NCI-H1694 (cell line): ENCODE results near the gene PARD3.

Experiments used
- DNase-seq: peaks from one replicate; lab custom pipeline; 2025; lab: John Stamatoyannopoulos, UW

The PARD3 gene

DNA sequence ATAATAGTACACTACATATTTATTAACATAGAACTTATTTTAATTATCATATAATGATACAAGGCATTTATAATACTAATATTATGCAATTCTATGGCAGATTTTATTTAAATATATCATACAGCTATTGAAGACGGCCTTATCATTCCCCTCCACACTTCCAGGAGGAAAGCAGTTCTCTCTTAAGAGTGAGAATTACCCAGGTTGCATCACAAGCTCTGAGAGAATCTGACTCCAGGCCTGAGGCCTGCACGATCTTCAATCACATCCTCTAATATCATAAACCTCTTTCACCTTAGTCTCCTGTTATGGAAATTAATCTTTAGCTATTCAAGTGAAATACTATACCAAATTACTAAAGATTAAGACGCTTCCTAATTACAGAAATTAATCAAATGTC is 564.4 kb downstream of the PARD3 start:
- DNase-seq = no peak

DNA sequence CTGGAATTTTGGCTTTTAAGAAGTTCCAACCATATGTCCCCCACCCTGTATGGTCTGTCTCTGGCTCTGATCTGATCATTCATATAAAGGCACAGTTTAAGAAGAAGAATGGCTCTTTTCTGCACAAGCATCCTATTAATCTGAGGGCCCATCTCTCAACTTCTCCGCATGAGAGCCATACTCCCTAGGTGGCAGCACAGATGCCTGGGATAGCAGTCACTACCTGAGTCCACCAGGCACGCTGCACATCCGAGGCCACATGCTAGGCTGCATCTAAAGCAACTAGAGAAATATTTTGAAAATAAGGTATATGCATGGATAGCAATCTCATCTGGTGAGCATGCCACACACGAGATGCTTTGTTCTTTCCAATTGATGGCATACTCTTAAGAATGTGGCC is 565.5 kb downstream of the PARD3 start:
- DNase-seq = peak; percentile 7

DNA sequence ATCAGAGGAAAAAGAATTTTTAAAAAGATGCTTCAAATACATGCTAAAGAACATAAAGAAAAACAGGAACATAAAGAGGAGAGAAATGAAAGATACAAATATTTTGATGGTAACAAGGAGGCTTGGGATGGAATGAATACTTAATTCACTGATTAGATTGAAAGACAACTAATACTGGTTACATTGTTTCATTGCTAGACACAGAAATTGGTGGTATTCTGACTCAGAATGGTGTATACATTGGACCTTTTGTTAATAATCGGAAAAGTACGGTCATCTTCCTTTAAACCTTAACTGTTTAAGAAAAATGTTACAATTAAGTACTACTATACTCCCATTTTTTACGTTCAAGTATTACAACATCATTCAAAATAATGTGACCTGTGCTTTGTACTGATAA is 567.5 kb downstream of the PARD3 start:
- DNase-seq = no peak

GRCh38 chr10:34244756-34245484 is 570.2 kb downstream of the PARD3 start:
- no peak for DNase-seq

- no peak for DNase-seq
Observed at GRCh38 chr10:34241226-34242000, 573.7 kb downstream of the PARD3 start.

DNA sequence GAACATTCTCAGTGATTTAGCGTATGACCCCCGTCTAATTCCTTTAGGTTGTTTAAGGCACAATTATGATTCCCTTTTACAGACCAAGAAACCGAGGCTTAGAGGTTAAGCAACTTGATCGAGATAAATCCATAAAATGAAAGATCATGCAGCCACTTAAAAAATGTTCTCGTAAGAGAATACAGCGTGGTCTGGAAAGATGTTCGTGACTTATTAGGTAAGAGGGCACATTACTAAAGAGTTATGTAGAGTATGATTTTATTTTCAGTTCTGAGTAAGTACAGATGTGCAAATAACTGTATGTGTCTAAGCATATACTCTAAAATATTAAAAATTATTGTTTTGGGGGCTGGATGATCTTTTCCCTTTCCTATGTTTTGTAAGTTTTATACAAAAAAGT is 575.1 kb downstream of the PARD3 start:
- no peak for DNase-seq

DNA sequence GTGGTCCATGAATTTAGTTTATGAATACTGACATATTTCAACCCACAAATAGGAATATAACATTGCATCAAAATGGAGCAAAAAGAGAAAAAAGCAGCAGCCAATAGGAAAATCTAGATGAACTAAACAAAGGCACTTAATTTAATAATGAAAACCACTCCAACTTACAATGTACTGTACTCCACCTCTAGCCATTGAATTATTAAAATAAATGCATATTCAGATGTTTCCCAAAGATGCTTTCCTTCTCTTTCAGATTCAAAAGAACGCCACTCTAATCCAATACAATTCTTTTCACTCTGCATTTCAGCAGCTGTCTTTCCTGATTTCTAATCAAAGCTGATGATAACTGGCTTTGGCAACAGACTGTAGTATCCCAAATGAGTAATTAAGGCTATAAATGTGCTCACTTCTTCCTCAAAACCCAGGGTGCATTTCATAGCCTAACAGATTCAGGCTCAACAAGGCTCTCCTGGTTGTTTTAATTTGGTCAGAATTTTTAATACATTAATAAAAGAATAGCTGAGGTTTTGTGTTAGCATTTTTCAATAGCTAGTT is 577.1 kb downstream of the PARD3 start:
- no peak for DNase-seq

DNA sequence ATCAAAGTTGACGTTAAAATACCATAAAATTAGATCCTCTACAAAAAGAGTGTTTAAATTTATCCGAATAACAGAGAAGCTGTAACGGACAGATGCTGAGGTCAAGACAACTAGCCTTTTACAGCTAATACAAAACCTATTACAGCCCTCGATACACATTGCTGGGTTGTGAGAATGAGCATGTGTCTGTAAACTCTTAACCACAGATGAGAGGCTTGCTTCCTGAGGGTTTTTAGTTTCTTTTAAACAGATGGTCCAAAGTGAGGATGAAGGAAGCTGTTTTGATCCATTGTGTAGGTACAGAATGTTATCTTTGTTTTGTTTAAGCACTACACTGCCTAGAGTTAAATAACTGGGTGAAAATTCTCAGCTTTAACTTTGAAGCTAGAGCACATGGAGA is 578.2 kb downstream of the PARD3 start:
- no peak for DNase-seq

DNA sequence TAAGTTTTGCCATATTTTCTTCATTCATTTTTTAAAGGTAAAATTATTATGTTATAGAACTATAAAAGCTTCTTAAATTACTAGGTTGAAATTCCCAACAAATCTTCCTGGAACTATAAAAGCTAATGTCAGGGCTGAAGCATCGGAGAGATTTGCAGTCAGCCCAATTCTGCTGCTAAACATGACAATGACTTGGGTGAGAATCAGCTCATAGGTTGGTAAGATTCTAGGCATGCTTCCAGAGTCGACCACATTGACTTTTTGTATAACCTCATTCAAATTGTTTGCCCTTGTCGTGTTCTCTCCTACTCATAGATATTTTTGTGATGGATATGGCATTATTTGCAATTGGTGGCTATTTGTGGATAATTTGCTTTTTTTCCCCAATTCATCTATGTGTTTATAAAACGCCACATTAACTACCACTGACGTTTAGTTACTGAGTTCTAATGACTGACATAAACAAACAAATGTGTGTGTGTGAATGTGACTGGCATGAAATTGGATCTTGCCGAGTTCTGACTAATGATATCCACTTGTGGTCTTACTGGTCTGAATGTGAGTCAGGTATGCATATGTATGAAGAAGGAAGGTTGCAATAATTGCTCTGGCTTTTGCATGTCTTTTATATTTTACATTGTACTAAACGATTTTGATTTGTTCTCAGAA is 579.8 kb downstream of the PARD3 start:
- DNase-seq = no peak

DNA sequence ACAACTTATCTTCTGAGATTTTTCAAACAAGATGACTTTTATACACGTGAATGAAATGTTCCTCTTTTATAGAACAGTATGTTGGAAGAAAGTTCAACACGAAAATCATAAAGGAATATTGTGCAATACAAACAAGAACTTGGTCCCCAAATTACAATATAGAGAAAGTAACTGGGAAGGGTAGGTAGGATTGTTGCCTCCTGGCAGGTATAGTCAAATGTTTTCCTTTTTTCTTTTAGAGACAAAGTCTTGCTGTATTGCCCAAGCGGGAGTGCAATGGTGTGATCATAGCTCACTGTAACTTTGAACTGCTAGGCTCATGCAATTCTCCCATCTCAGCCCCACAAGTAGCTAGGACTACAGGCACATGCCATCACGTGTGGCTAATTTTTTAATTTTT is 582.6 kb downstream of the PARD3 start:
- no peak for DNase-seq

GRCh38 chr10:34231441-34232180 is 583.5 kb downstream of the PARD3 start:
- no peak for DNase-seq

DNA sequence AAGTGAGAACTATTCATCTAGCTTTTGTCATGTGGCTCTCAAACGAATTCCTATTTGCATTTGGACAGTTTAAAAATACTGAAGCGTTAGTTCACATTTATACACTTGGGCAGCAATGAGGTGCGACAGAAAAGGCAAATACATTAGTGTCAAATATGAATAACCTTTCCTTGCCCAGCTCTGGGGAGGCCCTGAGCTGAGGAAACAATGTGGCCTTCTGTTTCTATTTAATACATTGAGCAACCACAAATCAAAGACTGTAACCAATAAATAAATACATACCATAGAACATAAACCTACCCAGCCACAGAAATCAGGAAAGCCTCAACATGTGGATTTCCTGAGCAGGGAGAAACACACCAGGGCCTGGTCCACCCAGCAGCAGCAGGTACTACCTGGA is 585.2 kb downstream of the PARD3 start:
- DNase-seq = no peak

- no peak for DNase-seq
Observed at GRCh38 chr10:34228066-34228465, 587.0 kb downstream of the PARD3 start.

DNA sequence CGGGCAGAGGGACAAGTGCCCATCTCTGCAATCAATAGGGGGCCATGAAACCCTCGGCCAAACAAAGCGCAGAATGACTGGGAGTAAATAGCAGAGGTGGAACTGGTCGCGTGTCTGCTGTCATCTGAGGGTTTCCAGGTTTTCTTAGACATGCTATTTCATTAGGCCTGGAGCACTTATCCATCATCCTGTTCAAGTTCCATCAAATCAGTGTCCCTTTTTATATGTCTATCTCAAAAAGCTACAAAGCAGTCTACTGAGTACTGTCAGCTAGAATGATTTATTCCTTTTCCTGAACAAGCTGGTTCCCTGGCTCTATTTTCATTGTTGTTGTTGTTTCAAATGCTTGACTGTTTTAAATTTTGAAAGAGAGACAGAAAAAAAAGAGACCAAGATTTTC is 590.5 kb downstream of the PARD3 start:
- no peak for DNase-seq

DNA sequence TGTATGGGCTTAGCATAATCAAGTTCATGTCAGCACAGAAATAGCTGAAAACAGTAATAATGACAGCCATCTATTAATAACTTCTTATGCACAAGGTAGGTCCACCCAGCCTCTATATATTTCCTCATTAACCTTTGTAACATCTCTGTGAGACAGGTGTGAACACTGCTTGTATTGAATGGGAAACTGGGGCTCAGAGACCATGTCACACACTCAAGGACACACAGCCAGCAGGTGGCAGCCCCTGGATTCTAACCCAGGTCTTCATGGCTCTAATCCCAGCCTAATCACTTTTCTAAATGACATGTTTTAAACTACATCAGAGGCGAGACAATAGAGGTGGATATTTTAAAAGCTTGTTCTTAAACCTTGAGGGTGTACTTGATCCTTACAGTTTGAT is 591.4 kb downstream of the PARD3 start:
- no peak for DNase-seq

DNA sequence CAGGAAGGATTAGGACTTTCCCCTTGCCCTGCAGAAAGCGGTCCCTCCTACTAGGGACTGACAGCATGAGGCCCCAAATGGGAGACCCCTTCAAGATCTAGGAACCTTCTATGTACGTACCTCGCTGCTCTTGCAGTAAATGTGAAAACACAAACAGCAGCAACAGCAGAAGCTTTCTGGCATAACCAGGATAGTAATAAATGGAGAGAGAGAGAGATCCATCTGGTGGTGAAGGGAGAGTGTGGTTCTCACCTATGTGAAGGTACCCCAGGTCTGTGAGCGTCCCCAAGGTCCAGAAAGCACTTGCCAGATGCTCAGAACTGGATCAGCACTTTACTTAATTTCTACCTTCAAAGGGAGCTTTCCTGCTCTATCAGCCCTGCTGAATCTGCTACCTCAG is 592.7 kb downstream of the PARD3 start:
- no peak for DNase-seq

DNA sequence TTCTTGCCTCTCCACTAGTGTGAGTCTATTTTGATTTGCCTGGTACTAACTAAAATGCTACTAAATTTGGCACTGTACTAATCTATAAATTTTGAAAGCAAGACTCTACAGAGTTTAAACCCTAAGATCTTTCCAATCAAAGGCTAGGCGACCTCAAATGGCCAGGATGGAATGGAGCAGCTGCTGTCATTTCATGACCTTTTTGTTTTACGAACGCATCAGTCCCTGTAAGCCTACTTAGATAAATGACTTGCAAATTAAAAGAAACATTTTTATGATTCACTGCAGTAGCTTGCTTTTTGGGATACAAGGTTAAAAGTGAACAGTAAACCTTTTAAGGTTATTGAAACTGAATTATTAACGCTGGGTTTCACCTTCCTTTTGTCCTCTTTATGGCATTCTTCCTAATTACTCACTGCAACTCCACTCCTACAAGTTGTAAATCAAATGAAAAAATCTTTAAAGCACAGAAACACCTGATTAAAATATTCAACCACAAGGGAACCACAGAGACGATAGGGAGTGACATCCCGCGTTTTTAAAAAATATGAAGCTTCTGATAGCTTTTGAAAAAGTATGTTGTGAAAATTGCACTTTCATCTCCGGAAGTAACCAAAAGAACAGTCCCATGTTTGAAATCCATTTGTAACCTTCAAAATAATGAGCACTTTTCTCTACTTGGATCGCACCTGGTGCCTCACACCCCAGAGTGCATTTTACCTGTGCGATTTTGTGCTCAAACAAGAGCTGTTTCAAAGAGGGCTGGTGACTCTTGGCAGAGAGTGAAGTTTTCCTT is 595.1 kb downstream of the PARD3 start:
- no peak for DNase-seq

GRCh38 chr10:34217524-34217923 is 597.6 kb downstream of the PARD3 start:
- no peak for DNase-seq

DNA sequence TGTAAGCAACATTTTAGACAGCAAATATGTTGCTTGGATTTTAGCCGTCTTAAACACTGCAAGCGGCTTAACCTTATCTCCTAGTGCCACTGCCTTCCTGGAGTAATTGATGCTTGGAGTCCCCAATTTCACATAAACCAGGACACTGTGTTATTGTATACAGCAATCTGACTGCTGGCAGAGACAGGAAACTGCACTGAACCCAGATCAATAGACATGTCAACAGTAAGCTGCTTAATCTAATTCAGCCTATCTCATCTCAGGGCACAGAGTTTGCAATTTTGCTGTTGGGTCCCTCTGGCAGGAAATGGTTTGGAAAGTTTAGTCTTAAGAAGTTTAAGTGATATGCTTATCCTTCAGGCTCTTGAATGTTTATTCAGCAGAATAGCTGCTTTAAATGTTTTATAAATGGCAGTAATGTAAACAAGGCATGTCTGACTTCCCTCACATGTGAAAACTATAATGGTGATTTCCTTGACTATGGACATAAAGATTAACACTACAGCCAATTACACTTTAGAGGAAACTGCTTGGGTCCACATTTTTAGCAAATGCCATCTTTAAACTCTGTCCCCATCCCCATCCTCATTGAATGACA is 598.6 kb downstream of the PARD3 start:
- DNase-seq = no peak

DNA sequence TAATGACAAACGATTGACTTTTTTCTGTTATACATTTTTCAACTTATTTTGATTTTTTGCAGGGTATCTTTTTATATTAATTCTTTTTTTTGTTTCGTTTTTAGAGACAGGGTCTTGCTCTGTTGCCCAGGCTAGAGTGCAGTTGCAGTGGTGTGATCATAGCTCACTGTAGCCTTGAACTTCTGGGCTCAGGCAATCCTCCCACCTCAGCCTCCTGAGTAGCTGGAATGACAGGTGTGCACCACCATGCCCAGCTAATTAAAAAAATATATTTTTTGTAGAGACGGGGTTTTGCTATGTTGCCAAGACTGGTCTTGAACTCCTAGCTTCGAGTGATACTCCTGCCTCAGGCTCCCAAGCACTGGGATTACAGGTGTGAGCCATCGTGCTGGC is 601.3 kb downstream of the PARD3 start:
- no peak for DNase-seq
